GM18508 (cell line): ENCODE data around the gene TIGD3.

Experiments
- ATAC-seq: cut with Tn5 transposase; IDR thresholded peaks from one replicate; pipeline ENCODE4 v1.9.1; 2021; ENCODE audit warnings: moderate number of reproducible peaks; ENCODE audit not compliant: insufficient read depth, unreplicated experiment

Gene TIGD3

GRCh38 chr11:65386307-65387140, 32.0 kb downstream of the TIGD3 start, which contains the start of gene FRMD8:
FRMD8 (plus strand) TSS chr11:65386637; CDS start chr11:65387037, 400 bp downstream.
- no peak for ATAC-seq

GRCh38 chr11:65388731-65389130, 34.2 kb downstream of the TIGD3 start:
- ATAC-seq = no peak

GRCh38 chr11:65389294-65389980, 34.9 kb downstream of the TIGD3 start:
- no peak for ATAC-seq

- ATAC-seq = no peak
Observed at GRCh38 chr11:65390099-65390941, 35.8 kb downstream of the TIGD3 start.

- ATAC-seq = no peak
Observed at GRCh38 chr11:65390996-65391395, 36.4 kb downstream of the TIGD3 start.

GRCh38 chr11:65392186-65392829, 37.8 kb downstream of the TIGD3 start:
- ATAC-seq = no peak

- no peak for ATAC-seq
Observed at GRCh38 chr11:65392899-65393298, 38.3 kb downstream of the TIGD3 start.

DNA sequence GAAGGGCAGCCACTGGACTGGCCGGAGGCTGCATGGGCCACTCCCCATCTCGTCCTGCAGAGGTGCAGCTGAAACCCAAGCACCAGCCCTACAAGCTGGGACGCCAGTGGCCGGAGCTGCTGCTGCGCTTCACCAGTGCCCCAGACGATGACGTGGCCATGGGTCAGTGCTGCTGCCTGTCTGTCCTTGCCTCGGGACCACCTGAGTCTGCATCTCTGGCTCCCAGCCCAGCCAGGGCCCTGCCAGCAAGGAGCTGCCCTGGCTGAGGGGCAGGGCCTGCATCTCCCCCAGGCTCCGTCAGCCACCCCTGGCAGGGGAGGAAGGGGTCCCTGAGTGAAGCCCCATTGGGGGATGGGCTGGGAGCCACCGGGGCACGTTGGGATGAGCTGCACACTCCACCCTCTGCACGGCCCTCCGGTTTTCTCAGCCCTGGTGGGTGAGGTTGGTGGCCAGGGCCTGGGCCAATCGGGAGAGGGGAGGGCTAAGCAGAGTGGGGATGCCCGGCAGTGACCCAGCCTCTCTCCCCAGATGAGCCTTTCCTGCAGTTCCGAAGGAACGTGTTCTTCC, 39.0 kb downstream of the TIGD3 start:
- ATAC-seq = no peak

DNA sequence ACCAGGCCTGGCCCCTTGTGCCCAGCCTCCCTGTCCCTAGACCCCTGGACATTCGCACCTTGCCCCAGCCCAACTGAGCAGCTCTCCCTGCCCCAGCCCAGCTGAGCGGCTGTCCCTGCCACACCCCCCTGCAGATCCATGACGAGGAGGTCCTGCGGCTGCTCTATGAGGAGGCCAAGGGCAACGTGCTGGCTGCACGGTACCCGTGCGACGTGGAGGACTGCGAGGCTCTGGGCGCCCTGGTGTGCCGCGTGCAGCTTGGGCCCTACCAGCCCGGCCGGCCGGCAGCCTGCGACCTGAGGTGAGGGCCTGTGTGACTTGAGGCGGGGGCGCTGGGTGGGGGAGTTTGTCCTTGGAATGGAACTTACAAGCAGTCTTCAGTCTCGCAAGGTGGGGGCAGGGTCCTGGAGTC, 39.6 kb downstream of the TIGD3 start:
- ATAC-seq = no peak

- no peak for ATAC-seq
Observed at GRCh38 chr11:65395961-65396530, 41.5 kb downstream of the TIGD3 start.

DNA sequence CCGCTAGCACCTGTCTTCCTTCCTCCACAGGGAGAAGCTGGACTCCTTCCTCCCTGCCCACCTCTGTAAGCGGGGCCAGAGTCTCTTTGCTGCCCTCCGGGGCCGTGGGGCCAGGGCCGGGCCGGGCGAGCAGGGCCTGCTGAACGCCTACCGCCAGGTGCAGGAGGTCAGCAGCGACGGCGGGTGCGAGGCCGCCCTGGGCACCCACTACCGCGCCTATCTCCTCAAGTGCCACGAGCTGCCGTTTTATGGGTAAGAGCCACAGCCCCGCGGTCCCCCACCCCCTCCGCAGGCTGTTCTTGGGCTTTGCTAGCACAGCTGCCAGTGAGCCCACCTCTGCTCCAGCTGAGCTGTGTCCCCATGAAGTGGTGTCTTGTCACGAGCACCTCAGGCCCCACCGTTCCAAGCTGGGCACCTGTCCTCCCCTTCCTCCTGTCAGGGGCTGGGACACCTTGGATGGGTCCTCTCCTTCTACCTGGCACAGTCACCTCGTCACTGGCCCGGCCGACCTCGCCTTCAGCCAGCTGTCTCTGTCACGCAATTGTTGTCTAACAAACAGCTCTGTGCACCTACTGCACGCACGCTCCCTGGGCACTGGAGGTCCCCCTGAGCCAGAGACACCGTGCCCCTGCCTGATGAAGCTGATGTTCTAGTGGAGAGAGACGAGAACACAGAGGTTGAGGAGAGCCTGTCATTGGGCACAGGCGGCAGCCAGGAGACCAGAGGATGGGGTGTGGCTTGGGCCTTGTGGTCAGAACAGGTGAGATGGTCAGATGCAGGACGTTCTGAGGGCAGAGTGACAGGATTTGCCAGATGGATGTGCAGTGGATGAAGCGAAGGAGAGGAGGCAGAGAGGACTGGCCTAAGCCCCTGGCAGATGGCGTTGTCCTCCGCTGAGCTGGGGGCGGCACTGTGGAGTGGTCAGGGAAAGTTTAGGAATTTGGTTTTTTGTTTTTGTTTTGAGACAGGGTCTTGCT, 42.5 kb downstream of the TIGD3 start:
- ATAC-seq = no peak

- no peak for ATAC-seq
Observed at GRCh38 chr11:65398362-65398910, 43.9 kb downstream of the TIGD3 start.

- ATAC-seq = no peak
Observed at GRCh38 chr11:65399249-65399648, 44.7 kb downstream of the TIGD3 start.

- no peak for ATAC-seq
Observed at GRCh38 chr11:65399845-65400244, 45.3 kb downstream of the TIGD3 start.

DNA sequence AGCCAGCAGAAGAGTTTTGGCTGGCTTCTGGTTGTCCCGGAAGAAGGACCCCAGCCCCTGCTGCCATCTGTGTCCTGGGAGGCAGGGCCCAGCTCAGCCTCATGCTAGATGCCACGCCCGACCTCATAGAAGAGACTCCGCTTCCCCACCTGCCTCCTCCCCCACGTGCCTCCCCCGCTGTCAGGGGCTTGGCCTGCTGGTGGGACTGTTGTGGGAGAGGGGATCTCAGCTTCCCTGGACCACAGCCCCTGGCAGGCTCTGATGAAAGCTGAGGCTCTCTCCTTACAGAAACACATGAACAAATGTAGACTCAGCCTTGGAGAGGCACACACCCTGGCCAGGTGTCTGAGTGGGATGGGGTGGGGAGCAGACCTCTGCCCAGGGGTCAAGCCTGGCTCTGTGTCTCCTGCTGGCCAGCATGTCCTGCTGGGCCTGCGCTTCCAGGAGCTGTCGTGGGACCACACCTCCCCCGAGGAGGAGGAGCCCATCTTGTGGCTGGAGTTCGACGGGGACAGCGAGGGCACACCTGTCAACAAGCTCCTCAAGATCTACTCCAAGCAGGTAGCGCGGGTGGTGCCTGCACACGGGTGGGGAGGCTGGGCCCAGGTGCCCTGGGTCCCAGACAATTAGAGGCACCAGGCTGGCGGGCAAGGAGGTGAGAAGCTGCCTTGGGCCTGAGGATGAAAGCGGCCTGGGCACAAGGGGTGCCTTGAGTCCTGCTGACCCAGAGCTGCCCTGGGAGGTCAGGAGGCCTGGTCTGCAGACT, 45.9 kb downstream of the TIGD3 start:
- ATAC-seq = no peak

DNA sequence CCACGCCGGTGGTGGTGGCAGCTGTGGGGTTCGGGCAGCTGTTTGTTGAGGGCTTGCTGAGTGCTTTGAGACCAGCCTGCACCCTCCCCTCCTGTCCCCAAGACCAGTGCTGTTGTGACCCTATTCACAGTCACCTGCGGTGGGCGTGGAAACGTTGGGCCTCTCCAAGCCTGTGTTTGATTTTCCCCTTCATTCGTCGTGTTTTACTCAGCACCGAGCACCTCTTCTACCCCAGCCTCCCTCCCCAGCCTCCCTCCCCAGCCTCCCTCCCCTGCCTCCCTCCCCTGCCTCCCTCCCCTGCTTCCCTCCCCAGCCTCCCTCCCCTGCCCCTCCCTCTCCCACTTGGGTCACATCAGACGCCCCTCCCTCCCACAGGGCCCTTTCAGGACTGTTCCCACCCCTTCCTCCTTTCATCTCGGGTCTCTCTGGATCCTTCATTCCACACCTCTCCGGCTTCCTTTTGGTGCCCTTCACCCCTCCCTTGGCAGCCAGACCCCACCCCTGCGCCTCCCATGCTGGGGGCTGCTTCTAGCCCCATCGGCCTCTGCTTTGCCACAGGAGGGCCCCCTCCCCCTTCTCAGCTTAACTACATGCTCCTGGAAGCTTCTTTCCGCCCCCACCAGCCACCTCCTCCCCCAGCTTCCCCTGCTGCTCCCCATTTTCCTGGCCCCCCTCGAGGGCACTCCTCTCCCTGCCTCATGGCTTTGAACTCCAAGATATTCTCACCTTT, 46.7 kb downstream of the TIGD3 start:
- no peak for ATAC-seq

DNA sequence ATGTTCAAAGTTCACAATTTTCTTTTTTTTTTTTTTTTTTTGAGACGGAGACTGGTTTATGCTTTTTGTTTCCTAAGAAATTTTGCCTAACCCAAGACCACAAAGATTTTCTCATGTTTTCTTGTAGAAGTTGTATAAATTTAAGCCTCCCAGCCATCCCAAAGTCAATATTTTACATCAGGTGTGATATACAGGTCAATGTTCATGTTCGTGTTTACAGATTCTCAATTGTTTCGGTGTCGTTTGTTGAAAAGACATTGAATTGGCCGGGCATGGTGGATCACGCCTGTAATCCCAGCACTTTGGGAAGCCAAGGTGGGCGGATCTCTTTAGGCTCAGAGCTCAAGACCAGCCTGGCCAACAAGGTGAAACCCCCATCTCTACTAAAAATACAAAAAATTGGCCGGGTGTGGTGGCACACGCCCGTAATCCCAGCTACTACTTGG, 47.3 kb downstream of the TIGD3 start:
- ATAC-seq = no peak
